GM12801 (cell line): ENCODE results near the gene CDK5.

Experiments used
- CTCF ChIP-seq: IDR thresholded peaks from one replicate; pipeline ENCODE4 v1.5.1; 2011; ENCODE audit warnings: control low read depth; ENCODE audit not compliant: insufficient read length; ENCODE audit errors: extremely low read depth

The CDK5 gene

GRCh38 chr7:151057506-151057988 lies at the start of gene CDK5:
Gene CDK5 (minus strand): TSS chr7:151057897. CDS start chr7:151057848, 49 bp downstream.
- no peak for TF ChIP-seq CTCF

GRCh38 chr7:151104411-151105235 lies 46.9 kb upstream of the CDK5 start:
- no peak for TF ChIP-seq CTCF

GRCh38 chr7:151103973-151104372 lies 46.3 kb upstream of the CDK5 start:
- no peak for TF ChIP-seq CTCF

- no peak for TF ChIP-seq CTCF
These were observed 45.3 kb upstream of the CDK5 start for GRCh38 chr7:151102991-151103390.

GRCh38 chr7:151101621-151102396 lies 44.1 kb upstream of the CDK5 start:
- TF ChIP-seq CTCF: no peak

- no peak for TF ChIP-seq CTCF
These were observed 43.2 kb upstream of the CDK5 start for GRCh38 chr7:151100921-151101320.

- TF ChIP-seq CTCF: no peak
These were observed 42.0 kb upstream of the CDK5 start for GRCh38 chr7:151099486-151100211.
